ENCODE results near the gene BPNT1. TPM values are rescaled to one million over a fixed set of nuclear protein-coding genes. Genes with fewer than 3 reads are reported as not detected.

The BPNT1 gene
- total RNA-seq, 2 experiments from 2014 or later = 1.1 to 2.5 TPM

GRCh38 chr1:220076861-220077762 is 12.5 kb downstream of the BPNT1 start:
- no peaks in the 10 kb centered on the region for H3K4me1 ChIP-seq (ENCODE audit: insufficient read depth, low read length)
- H3K27me3 Mint-ChIP-seq = no peaks in the 10 kb centered on the region
- H3K9me3 ChIP-seq (ENCODE audit: control insufficient read depth in 1 of 2, insufficient read depth in 1 of 2, low read length in 2 of 2) = no peaks in the 10 kb centered on the region
- CTCF ChIA-PET = interaction anchor here (1.1 to 2.1 kb wide), 2 partner anchors 10 to 22 kb away, joined by 3 to 4 read pairs; no protein-coding TSS in a partner anchor
- no peaks in the 10 kb centered on the region for H3K9me3 Mint-ChIP-seq
- H3K36me3 Mint-ChIP-seq (ENCODE audit: low read depth) = peaks cover 74% of the 10 kb centered on the region
- H3K4me3 ChIP-seq (ENCODE audit: low read length) = no peak overlapping the region
- H3K36me3 ChIP-seq (ENCODE audit: insufficient read depth, low read length) = peaks cover 19% of the 10 kb centered on the region
- TF ChIP-seq CTCF (IDR thresholded peaks at IDR 0.05) = no peak
- H3K27ac Mint-ChIP-seq = no peak overlapping the region
- no peaks in the 10 kb centered on the region for H3K4me1 Mint-ChIP-seq (ENCODE audit: low read depth)
- no peak overlapping the region for H3K27ac ChIP-seq (ENCODE audit: low read depth in 1 of 2, low read length in 2 of 2)
- H3K27me3 ChIP-seq (ENCODE audit: control insufficient read depth in 1 of 2, insufficient read depth in 2 of 2, low read length in 2 of 2) = no peaks in the 10 kb centered on the region
- H3K4me3 Mint-ChIP-seq = no peak overlapping the region
- intact Hi-C loops (cut with DNase I, micrococcal nuclease) = no loop called here
- no peak for DNase-seq
- POLR2A ChIA-PET = interaction anchor here (2.0 kb wide), 1 partner anchor 13 kb away, joined by 7 read pairs; the partner anchor contains the start of gene BPNT1
- no peak for ATAC-seq (ENCODE audit: poor library complexity)

- no peak overlapping the region for H3K27ac ChIP-seq (ENCODE audit: low read depth in 1 of 2, low read length in 2 of 2)
- intact Hi-C loops (cut with DNase I, micrococcal nuclease) = no loop called here
- no peak for ATAC-seq (ENCODE audit: poor library complexity)
- ChIA-PET CTCF (no interaction called here), POLR2A (interaction anchor here (0.7 kb wide), 1 partner anchor 24 kb away, joined by 3 read pairs; no protein-coding TSS in a partner anchor)
- no peaks in the 10 kb centered on the region for H3K27me3 ChIP-seq (ENCODE audit: control insufficient read depth in 1 of 2, insufficient read depth in 2 of 2, low read length in 2 of 2)
- Mint-ChIP-seq H3K36me3 (ENCODE audit: low read depth) (peaks cover 67% of the 10 kb centered on the region), H3K4me3 (no peak overlapping the region), H3K9me3 (no peaks in the 10 kb centered on the region), H3K27me3 (no peaks in the 10 kb centered on the region), H3K4me1 (ENCODE audit: low read depth) (no peaks in the 10 kb centered on the region), H3K27ac (no peak overlapping the region)
- DNase-seq = no peak
- no peak for TF ChIP-seq CTCF (IDR thresholded peaks at IDR 0.05)
- H3K4me1 ChIP-seq (ENCODE audit: insufficient read depth, low read length) = no peaks in the 10 kb centered on the region
- no peaks in the 10 kb centered on the region for H3K9me3 ChIP-seq (ENCODE audit: control insufficient read depth in 1 of 2, insufficient read depth in 1 of 2, low read length in 2 of 2)
- H3K36me3 ChIP-seq (ENCODE audit: insufficient read depth, low read length) = peaks cover 33% of the 10 kb centered on the region
- no peak overlapping the region for H3K4me3 ChIP-seq (ENCODE audit: low read length)
These were observed 22.1 kb downstream of the BPNT1 start for GRCh38 chr1:220067269-220068204.

- Mint-ChIP-seq H3K27me3 (no peaks in the 10 kb centered on the region), H3K4me3 (no peak overlapping the region), H3K36me3 (ENCODE audit: low read depth) (peaks cover 73% of the 10 kb centered on the region), H3K4me1 (ENCODE audit: low read depth) (no peaks in the 10 kb centered on the region), H3K27ac (no peak overlapping the region), H3K9me3 (no peaks in the 10 kb centered on the region)
- intact Hi-C loops (cut with DNase I, micrococcal nuclease) = no loop called here
- H3K36me3 ChIP-seq (ENCODE audit: insufficient read depth, low read length) = peaks cover 43% of the 10 kb centered on the region
- H3K27me3 ChIP-seq (ENCODE audit: control insufficient read depth in 1 of 2, insufficient read depth in 2 of 2, low read length in 2 of 2) = no peaks in the 10 kb centered on the region
- DNase-seq = no peak
- ChIA-PET POLR2A (no interaction called here), CTCF (no interaction called here)
- no peak overlapping the region for H3K27ac ChIP-seq (ENCODE audit: low read depth in 1 of 2, low read length in 2 of 2)
- no peaks in the 10 kb centered on the region for H3K4me1 ChIP-seq (ENCODE audit: insufficient read depth, low read length)
- H3K9me3 ChIP-seq (ENCODE audit: control insufficient read depth in 1 of 2, insufficient read depth in 1 of 2, low read length in 2 of 2) = no peaks in the 10 kb centered on the region
- H3K4me3 ChIP-seq (ENCODE audit: low read length) = no peak overlapping the region
- ATAC-seq (ENCODE audit: poor library complexity) = no peak
- no peak for TF ChIP-seq CTCF (IDR thresholded peaks at IDR 0.05)
These were observed 27.0 kb downstream of the BPNT1 start for GRCh38 chr1:220062629-220063028.

Data from CD4-positive, alpha-beta T cell (primary cell).